Inflammatory macrophage (primary cell): ENCODE data around the gene BARX1.
"Not testable (repeated sequence)": the region's sequence is repeated elsewhere in the genome, so short reads cannot be mapped to it uniquely, and the experiment has no call there.

Experiments
- DNase-seq, 2 donors: peaks; one replicate each; pipeline ENCODE4 v3.0.0-alpha.2; 2020 to 2022
- total RNA-seq, 18 experiments: gene quantifications; one replicate each; lab custom pipeline; 2026; ENCODE audit warnings: mixed read lengths in 6 of 18, inconsistent platforms in 2 of 18; lab: John Stamatoyannopoulos, UW

Gene BARX1, protein sequence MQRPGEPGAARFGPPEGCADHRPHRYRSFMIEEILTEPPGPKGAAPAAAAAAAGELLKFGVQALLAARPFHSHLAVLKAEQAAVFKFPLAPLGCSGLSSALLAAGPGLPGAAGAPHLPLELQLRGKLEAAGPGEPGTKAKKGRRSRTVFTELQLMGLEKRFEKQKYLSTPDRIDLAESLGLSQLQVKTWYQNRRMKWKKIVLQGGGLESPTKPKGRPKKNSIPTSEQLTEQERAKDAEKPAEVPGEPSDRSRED
- total RNA-seq: 0 to 0.07 (median 0) reads per million in 18 experiments

DNA sequence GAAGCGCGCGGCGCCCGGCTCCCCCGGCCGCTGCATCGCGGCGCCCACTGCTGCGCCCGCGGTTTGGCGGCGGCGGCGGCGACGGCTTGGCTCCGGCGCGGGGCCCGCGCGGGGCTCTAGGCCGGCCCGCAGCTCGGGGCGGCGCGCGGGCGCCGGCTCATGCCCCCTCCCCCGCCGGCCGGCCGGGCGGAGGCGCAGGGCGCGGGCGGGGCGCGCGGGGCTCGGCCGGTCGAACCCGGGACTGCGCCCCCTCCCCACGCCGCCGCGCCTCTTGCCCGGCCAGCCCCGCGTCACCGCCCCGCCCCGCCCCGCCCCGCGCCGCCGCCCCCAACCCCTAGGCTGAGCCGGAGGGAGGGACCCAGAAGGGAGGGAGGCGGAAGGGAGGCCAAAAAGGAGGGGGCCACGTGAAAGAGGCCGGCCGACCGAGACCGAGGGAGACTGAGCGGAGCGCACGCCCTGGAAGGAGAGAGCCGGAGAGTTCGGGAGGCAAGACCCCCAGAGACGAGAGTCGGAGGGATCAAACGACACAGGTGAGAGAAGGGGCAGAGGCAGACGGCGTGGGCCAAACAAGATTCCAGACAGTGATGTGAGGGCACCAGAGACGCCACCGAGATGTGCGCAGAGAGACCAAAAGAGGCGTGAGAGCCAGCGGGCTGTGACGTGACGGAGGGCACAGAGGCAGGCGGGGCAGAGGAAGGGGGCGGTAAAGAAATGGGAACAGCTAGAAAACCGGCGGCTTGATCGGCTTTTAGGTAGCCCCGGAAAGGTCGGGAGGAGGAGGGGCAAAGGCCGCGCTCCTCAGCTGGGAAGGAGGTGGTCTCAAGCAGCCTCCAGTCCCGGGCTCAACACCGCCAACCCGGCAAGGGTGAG lies at the start of gene BARX1:
TSS of gene BARX1 (minus strand) at position 245 of the 870 bp plus-strand sequence. CDS start at position 36, 209 bp downstream.
- no peak for DNase-seq

DNA sequence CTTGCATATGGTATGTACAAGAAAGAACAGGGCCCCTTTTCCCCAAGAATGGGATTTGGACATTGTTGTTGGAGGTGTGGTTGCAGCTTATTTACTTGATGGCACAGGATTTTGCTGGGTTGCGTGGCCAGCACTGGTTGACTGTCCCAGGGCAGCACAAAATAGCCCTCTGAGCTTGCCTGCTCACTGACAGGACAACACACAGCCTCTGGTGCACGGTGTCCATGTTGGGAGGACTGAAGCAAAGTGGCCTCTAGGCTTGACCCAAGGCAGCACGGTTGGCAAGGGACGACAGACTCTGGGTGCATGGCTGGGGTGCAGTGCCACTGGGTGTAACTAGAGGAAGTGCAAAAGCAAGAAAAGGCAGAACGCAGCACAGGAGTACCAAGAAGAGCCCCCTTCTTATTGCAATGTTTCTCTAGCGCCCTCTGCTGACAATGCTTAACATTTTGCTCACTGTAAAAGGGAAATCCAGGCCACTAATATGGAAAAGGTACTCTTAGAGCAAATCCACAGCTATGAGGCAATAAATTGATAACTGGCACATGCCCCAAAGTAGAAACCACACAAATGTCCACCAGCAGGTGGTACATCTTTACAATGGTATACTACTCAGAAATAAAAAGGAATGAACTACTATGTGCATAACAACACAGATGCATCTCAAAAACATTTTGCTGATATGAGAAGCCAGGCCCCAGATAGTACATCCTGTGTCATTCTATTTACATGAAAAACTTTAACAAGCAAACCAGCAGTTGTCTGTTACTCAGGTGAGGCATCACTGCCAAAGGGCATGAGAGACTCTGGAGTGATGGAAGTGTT lies 47.4 kb upstream of the BARX1 start:
- DNase-seq: peak; percentile 34 to 35

DNA sequence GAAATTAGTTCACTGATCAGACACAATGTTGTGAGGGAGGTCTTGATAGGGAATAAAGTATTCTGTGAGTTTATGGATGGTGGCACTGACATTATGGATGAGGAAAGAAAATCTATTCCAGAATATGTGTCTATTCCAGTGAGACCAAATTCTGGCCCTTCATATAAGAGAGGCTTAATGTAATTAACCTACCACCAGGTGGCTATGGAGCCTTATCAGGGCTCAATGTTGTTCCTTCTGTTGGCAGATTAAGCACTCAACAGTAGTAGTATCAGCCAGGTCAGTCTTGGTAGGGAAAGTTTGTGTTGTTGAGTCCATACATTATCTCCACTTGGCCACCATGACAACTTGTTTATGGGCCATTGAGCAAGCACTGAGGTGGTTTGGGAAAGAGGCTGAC lies 41.7 kb upstream of the BARX1 start:
- DNase-seq: no peak

DNA sequence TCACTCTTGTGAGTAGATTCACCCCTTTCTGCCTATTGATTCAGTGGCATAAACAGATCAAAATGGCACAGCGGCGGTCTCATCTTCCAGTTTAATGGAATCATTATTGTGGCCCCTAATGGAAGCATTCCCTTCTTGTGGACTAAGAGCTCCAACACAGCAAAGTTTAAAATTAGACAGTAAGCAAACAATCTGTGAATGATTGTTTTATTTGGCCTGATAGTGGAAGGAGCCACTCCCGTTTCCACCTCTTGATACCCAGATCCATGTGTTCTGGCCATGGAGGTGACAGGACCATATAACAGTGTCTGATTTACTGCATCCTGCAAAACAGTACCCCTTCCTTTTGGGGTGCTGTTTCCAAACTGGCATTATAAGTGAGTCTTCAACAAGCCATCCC lies 41.2 kb upstream of the BARX1 start:
- no peak for DNase-seq

DNA sequence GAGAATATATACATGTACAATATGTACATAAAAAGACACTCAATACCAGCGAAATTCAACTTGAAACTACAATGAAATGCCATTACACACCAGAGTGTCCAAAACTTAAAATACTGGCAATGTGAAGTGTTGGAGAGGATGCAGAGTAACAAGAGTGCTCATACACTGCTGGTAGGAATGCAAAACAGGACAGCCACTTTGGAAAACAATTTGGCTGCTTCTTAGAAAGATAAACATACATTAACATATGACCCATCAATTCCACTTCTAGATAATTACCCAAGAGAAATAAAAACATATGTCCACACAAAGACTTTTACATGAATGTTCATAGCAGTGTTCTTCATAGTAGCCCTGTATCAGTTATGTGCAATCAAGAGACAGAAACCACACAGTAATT lies 39.4 kb upstream of the BARX1 start:
- DNase-seq: no peak

- no peak for DNase-seq
Measured at GRCh38 chr9:93994132-93994531, 39.0 kb upstream of the BARX1 start.

DNA sequence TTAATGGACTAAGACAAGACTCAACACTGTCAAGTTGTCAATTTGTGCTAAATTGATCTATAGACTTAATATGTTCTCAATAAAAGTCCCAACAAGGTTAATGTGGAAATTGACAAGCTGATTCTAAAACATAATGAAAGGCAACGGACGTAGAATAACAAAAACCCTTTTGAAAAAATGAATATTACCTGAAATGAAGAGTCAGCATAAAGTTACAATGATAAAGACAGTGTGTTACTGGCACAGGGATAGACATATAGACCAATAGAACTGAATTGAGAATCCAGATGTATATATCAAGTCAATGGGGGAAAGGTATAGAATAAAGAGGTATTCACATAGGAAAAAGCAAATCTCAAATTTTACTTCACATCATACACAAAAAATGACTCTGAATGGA lies 37.7 kb upstream of the BARX1 start:
- no peak for DNase-seq

- no peak for DNase-seq
Measured at GRCh38 chr9:93990448-93990847, 35.3 kb upstream of the BARX1 start.

DNA sequence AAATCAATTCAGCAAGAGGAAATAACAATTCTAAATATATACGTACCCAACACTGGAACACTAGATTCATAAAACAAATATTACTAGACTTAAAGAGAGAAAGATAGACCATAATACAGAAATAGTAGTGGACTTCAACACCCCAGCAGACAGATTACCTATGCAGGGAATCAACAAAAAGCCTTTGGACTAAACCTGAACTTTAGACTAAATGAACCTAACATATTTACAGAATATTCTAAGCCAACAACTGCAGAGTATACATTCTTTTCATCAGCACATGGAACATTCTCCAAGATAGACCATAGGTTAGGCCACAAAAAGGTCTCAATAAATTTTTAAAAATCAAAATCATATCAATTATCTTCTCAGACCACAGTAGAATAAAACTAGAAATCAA lies 32.9 kb upstream of the BARX1 start:
- no peak for DNase-seq

DNA sequence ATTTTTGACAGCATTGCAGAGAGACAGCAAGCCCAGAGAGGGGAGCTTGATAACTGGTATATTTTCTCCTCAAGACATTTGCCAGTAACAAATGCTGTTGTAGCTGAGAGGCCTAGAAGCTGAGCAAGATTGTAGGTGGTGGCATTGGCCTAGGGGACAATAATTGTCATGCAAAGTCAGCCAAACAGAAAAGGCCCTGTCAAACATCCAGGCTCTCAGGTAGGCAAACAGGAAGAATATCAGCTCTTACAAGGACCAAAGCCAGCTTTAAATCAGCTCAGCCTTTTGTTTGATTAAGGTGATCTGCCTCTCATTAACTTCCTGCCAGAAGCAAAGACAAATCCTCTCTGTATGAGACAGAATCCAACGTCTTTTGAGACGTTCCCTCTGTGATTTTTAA lies 29.7 kb upstream of the BARX1 start:
- no peak for DNase-seq

DNA sequence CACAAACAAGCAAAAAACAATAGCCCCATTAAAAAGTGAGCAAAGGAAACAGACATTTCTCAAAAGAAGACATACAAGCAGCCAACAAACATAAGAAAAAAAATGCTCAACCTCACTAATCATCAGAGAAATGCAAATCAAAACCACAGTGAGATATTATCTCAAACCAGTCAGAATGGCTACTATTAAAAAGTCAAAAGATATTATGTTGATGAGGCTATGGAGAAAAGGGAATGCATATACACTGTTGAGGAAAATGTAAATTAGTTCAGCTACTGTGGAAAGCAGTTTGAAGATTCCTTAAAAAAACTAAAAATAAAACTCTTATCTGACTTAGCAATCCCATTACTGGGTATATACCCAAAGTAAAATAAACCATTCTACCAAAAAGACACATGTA lies 28.7 kb upstream of the BARX1 start:
- DNase-seq: no peak

GRCh38 chr9:93979721-93980120 lies 24.6 kb upstream of the BARX1 start:
- DNase-seq: no peak

- no peak for DNase-seq
Measured at GRCh38 chr9:93978551-93978950, 23.4 kb upstream of the BARX1 start.

- DNase-seq: no peak
Measured at GRCh38 chr9:93976973-93977372, 21.8 kb upstream of the BARX1 start.

GRCh38 chr9:93976081-93976480 lies 20.9 kb upstream of the BARX1 start:
- DNase-seq: no peak

- no peak for DNase-seq
Measured at GRCh38 chr9:93975262-93975661, 20.1 kb upstream of the BARX1 start.

DNA sequence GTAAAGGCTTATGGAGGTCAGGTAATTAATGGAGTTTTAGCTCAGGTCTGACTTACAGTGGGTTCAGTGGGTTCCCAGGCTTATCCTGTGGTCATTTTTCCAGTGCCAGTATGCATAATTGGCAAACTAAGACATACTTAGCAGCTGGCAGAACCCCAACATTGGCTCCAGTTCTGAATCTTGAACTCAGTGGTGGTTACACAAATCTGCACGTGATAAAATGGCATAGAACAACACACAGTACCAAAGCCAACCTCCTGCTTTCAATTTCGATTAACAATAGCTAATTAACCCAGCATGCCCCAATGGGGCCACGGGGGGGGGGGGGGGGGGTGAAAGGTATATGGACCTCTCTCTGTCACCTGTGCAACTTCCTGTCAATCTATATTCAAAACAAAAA lies 19.0 kb upstream of the BARX1 start:
- DNase-seq: no peak

GRCh38 chr9:93972655-93973054 lies 17.5 kb upstream of the BARX1 start:
- DNase-seq: not testable (repeated sequence)

GRCh38 chr9:93969328-93969661 lies 14.1 kb upstream of the BARX1 start:
- no peak for DNase-seq

GRCh38 chr9:93968451-93969327 lies 13.5 kb upstream of the BARX1 start:
- no peak for DNase-seq

GRCh38 chr9:93967020-93967803 lies 12.1 kb upstream of the BARX1 start:
- no peak for DNase-seq
